GM12878 (cell line): ENCODE measurements around the gene SLC2A4.

Experiments used
- CBX3 ChIP-seq: fragments of 200-600 bp; sonication (generic); IDR thresholded peaks from 2 replicates; pipeline ENCODE4 v1.6.1; 2016; ENCODE audit warnings: low read depth, borderline replicate concordance
- CEBPB ChIP-seq, 2 experiments: fragments of 150-350 bp in 1 of 2; IDR thresholded peaks; 2 replicates each; pipeline ENCODE4 v1.6.1; 2012 to 2014; ENCODE audit warnings: low read depth in 2 of 2, low read length in 2 of 2, borderline replicate concordance in 1 of 2, inconsistent platforms in 1 of 2
- EGR1 ChIP-seq, 2 experiments: IDR thresholded peaks; 1 replicate in 1 of 2; 2 replicates in 1 of 2; pipeline ENCODE4 v1.6.1; 2011 to 2012; ENCODE audit warnings: low read depth in 2 of 2, low read length in 2 of 2, borderline replicate concordance in 1 of 2, mild to moderate bottlenecking in 1 of 2, moderate library complexity in 1 of 2
- EZH2 ChIP-seq: IDR thresholded peaks from 2 replicates; pipeline ENCODE4 v1.6.1; 2012; ENCODE audit warnings: low read depth, mild to moderate bottlenecking, control low read depth, inconsistent platforms, low read length, borderline replicate concordance; ENCODE audit not compliant: control insufficient read depth
- MYC ChIP-seq: IDR thresholded peaks from 2 replicates; pipeline ENCODE4 v1.6.1; 2011; ENCODE audit warnings: mild to moderate bottlenecking, low read length, moderate library complexity, inconsistent platforms; ENCODE audit not compliant: insufficient read depth, insufficient replicate concordance, insufficient read length, severe bottlenecking
- RAD51 ChIP-seq: fragments of 450-650 bp; IDR thresholded peaks from 2 replicates; pipeline ENCODE4 v1.6.1; 2016; ENCODE audit warnings: moderate library complexity, mild to moderate bottlenecking, inconsistent platforms
- TCF12 ChIP-seq: IDR thresholded peaks from 2 replicates; pipeline ENCODE4 v1.6.1; 2011; ENCODE audit warnings: low read depth, mild to moderate bottlenecking, low read length
- ZNF274 ChIP-seq: IDR thresholded peaks from one replicate; pipeline ENCODE4 v1.8.0; 2011; ENCODE audit not compliant: insufficient read length, insufficient read depth
- TF ChIP-seq, protein P1 (sequence below): fragments of 450-650 bp; IDR thresholded peaks from 2 replicates; pipeline ENCODE4 v1.6.1; 2018; ENCODE audit warnings: borderline replicate concordance, mild to moderate bottlenecking; ENCODE audit not compliant: partially characterized antibody
- TF ChIP-seq, protein P2 (sequence below), 3 experiments: IDR thresholded peaks in 2 of 3; conservative IDR thresholded peaks in 1 of 3; 2 replicates each; pipeline ENCODE4 v1.5.1; 2011; ENCODE audit warnings: low read depth in 3 of 3, low read length in 3 of 3, mild to moderate bottlenecking in 3 of 3, control low read depth in 2 of 3, moderate library complexity in 2 of 3, inconsistent platforms in 1 of 3, mixed read lengths in 1 of 3; ENCODE audit not compliant: control insufficient read depth in 2 of 3, insufficient read depth in 1 of 3; ENCODE audit errors: extremely low read depth in 1 of 3
- TF ChIP-seq, protein P3 (sequence below): IDR thresholded peaks from 2 replicates; pipeline ENCODE4 v1.6.1; 2012; ENCODE audit warnings: low read length, inconsistent platforms
- TF ChIP-seq, protein P4 (sequence below): IDR thresholded peaks from 2 replicates; pipeline ENCODE4 v1.6.1; 2011; ENCODE audit warnings: low read depth, mild to moderate bottlenecking, low read length, moderate library complexity, borderline replicate concordance; ENCODE audit errors: extremely low read depth
- TF ChIP-seq, protein P5 (sequence below): IDR thresholded peaks from 2 replicates; pipeline ENCODE4 v1.6.1; 2012; ENCODE audit warnings: low read depth, low read length, improper control_type of control experiment

DNA sequence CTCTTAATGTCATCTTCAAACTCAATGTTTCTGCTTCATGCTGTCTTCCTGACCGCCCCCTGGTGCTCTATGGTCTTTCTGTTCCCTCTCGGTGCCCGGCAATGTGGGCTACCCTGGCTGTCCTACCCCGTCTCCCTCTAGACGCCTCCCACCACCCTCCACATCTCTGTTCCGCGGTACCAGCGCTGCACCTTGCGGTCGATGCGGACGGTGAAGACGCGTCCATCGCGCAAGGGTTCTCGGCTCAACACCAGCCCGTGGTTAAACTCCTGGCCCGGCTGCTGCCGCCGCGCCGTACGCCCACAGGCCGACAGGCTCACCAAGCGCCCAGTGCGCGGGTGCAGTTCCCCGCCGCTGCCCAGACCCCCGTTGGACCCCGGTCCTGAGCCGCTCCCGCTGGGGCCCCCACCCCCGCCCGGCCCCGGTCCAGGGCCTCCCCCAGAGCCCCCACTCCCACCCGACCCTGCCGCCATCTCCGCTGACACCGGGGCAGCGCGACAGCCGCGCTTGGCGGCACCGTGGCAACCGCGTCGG lies 47.4 kb downstream of the SLC2A4 start, which contains the start of gene NEURL4:
- TF ChIP-seq, protein P1, sequence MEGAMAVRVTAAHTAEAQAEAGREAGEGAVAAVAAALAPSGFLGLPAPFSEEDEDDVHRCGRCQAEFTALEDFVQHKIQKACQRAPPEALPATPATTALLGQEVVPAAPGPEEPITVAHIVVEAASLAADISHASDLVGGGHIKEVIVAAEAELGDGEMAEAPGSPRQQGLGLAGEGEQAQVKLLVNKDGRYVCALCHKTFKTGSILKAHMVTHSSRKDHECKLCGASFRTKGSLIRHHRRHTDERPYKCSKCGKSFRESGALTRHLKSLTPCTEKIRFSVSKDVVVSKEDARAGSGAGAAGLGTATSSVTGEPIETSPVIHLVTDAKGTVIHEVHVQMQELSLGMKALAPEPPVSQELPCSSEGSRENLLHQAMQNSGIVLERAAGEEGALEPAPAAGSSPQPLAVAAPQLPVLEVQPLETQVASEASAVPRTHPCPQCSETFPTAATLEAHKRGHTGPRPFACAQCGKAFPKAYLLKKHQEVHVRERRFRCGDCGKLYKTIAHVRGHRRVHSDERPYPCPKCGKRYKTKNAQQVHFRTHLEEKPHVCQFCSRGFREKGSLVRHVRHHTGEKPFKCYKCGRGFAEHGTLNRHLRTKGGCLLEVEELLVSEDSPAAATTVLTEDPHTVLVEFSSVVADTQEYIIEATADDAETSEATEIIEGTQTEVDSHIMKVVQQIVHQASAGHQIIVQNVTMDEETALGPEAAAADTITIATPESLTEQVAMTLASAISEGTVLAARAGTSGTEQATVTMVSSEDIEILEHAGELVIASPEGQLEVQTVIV = no peak
- TF ChIP-seq, protein P2, sequence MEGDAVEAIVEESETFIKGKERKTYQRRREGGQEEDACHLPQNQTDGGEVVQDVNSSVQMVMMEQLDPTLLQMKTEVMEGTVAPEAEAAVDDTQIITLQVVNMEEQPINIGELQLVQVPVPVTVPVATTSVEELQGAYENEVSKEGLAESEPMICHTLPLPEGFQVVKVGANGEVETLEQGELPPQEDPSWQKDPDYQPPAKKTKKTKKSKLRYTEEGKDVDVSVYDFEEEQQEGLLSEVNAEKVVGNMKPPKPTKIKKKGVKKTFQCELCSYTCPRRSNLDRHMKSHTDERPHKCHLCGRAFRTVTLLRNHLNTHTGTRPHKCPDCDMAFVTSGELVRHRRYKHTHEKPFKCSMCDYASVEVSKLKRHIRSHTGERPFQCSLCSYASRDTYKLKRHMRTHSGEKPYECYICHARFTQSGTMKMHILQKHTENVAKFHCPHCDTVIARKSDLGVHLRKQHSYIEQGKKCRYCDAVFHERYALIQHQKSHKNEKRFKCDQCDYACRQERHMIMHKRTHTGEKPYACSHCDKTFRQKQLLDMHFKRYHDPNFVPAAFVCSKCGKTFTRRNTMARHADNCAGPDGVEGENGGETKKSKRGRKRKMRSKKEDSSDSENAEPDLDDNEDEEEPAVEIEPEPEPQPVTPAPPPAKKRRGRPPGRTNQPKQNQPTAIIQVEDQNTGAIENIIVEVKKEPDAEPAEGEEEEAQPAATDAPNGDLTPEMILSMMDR (IDR thresholded peaks at IDR 0.05 in 2 of 3, conservative IDR thresholded peaks at IDR 0.05 in 1 of 3; ENCODE audit: control insufficient read depth in 2 of 3, extremely low read depth in 1 of 3, insufficient read depth in 1 of 3, low read depth in 3 of 3, low read length in 3 of 3) = no peak
- no peak for TF ChIP-seq CEBPB (IDR thresholded peaks at IDR 0.05; ENCODE audit: borderline replicate concordance in 1 of 2, low read depth in 2 of 2, low read length in 2 of 2)
- TF ChIP-seq, protein P3, sequence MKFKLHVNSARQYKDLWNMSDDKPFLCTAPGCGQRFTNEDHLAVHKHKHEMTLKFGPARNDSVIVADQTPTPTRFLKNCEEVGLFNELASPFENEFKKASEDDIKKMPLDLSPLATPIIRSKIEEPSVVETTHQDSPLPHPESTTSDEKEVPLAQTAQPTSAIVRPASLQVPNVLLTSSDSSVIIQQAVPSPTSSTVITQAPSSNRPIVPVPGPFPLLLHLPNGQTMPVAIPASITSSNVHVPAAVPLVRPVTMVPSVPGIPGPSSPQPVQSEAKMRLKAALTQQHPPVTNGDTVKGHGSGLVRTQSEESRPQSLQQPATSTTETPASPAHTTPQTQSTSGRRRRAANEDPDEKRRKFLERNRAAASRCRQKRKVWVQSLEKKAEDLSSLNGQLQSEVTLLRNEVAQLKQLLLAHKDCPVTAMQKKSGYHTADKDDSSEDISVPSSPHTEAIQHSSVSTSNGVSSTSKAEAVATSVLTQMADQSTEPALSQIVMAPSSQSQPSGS = no peak
- TF ChIP-seq, protein P4, sequence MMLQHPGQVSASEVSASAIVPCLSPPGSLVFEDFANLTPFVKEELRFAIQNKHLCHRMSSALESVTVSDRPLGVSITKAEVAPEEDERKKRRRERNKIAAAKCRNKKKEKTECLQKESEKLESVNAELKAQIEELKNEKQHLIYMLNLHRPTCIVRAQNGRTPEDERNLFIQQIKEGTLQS = no peak
- no peak for TF ChIP-seq TCF12
- no peak for TF ChIP-seq EZH2
- TF ChIP-seq, protein P5, sequence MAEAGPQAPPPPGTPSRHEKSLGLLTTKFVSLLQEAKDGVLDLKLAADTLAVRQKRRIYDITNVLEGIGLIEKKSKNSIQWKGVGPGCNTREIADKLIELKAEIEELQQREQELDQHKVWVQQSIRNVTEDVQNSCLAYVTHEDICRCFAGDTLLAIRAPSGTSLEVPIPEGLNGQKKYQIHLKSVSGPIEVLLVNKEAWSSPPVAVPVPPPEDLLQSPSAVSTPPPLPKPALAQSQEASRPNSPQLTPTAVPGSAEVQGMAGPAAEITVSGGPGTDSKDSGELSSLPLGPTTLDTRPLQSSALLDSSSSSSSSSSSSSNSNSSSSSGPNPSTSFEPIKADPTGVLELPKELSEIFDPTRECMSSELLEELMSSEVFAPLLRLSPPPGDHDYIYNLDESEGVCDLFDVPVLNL = no peak
- TF ChIP-seq CBX3 = no peak
- no peak for TF ChIP-seq RAD51
- no peak for TF ChIP-seq ZNF274
- TF ChIP-seq MYC = no peak
- peak in 1 of 2 experiments; percentile 62; a peak in 2 of 3 replicates for TF ChIP-seq EGR1 (IDR thresholded peaks at IDR 0.05; ENCODE audit: borderline replicate concordance in 1 of 2, low read depth in 2 of 2, low read length in 2 of 2)
